ENCODE measurements around the gene ACKR3. TPM values are rescaled to one million over a fixed set of nuclear protein-coding genes. Genes with fewer than 3 reads are reported as not detected.

ACKR3 gene
- total and polyA plus RNA-seq, 2 donors (not counting 1 experiment from before 2014, with no cell fraction given): 0.17 to 1.5 TPM

GRCh38 chr2:236583621-236584203, 14.1 kb downstream of the ACKR3 start:
- no peak for DNase-seq (ENCODE audit: low read depth in 2 of 2)
- no peak overlapping the region for H3K9ac ChIP-seq (ENCODE audit: insufficient read depth, low read length)
- no peaks in the 10 kb centered on the region for H3K4me1 ChIP-seq (ENCODE audit: control insufficient read depth, extremely low read depth, insufficient read depth, low read length)
- no peak for TF ChIP-seq EZH2 (IDR thresholded peaks at IDR 0.05; ENCODE audit: low read length, missing control alignments)
- TF ChIP-seq CTCF (conservative IDR thresholded peaks at IDR 0.05 in 1 of 2, IDR thresholded peaks at IDR 0.05 in 1 of 2; ENCODE audit: low read depth in 1 of 2, low read length in 2 of 2): no peak
- H3K27me3 ChIP-seq (ENCODE audit: control insufficient read depth, insufficient read depth, low read length): no peaks in the 10 kb centered on the region
- H3K9me3 ChIP-seq (ENCODE audit: control insufficient read depth, insufficient read depth, low read depth, low read length): no peaks in the 10 kb centered on the region
- no peak overlapping the region for H3K4me2 ChIP-seq (ENCODE audit: extremely low read depth, insufficient read depth, low read length)
- H3K36me3 ChIP-seq (ENCODE audit: control insufficient read depth, insufficient read depth, low read length): no peaks in the 10 kb centered on the region
- no peaks in the 10 kb centered on the region for H3K79me2 ChIP-seq (ENCODE audit: control insufficient read depth, insufficient read depth, low read length)
- H4K20me1 ChIP-seq (ENCODE audit: control insufficient read depth, extremely low read depth, insufficient read depth, low read length): no peaks in the 10 kb centered on the region
- no peak overlapping the region for H3K4me3 ChIP-seq (replicated peaks in 1 of 4; ENCODE audit: control extremely low read depth in 1 of 4, insufficient read depth in 1 of 4, low read depth in 3 of 4, low read length in 4 of 4)
- no peak overlapping the region for H3K27ac ChIP-seq (ENCODE audit: insufficient read depth, low read length)
- no peak overlapping the region for H2AFZ ChIP-seq (ENCODE audit: low read length)

GRCh38 chr2:236584521-236585384, 15.1 kb downstream of the ACKR3 start:
- no peak overlapping the region for H3K27ac ChIP-seq (ENCODE audit: insufficient read depth, low read length)
- H3K4me3 ChIP-seq (replicated peaks in 1 of 4; ENCODE audit: control extremely low read depth in 1 of 4, insufficient read depth in 1 of 4, low read depth in 3 of 4, low read length in 4 of 4): no peak overlapping the region
- no peaks in the 10 kb centered on the region for H3K4me1 ChIP-seq (ENCODE audit: control insufficient read depth, extremely low read depth, insufficient read depth, low read length)
- no peak overlapping the region for H3K9ac ChIP-seq (ENCODE audit: insufficient read depth, low read length)
- H4K20me1 ChIP-seq (ENCODE audit: control insufficient read depth, extremely low read depth, insufficient read depth, low read length): no peaks in the 10 kb centered on the region
- H3K9me3 ChIP-seq (ENCODE audit: control insufficient read depth, insufficient read depth, low read depth, low read length): no peaks in the 10 kb centered on the region
- H2AFZ ChIP-seq (ENCODE audit: low read length): no peak overlapping the region
- H3K79me2 ChIP-seq (ENCODE audit: control insufficient read depth, insufficient read depth, low read length): no peaks in the 10 kb centered on the region
- TF ChIP-seq CTCF (conservative IDR thresholded peaks at IDR 0.05 in 1 of 2, IDR thresholded peaks at IDR 0.05 in 1 of 2; ENCODE audit: low read depth in 1 of 2, low read length in 2 of 2) (no peak), EZH2 (IDR thresholded peaks at IDR 0.05; ENCODE audit: low read length, missing control alignments) (no peak)
- H3K27me3 ChIP-seq (ENCODE audit: control insufficient read depth, insufficient read depth, low read length): no peaks in the 10 kb centered on the region
- no peaks in the 10 kb centered on the region for H3K36me3 ChIP-seq (ENCODE audit: control insufficient read depth, insufficient read depth, low read length)
- H3K4me2 ChIP-seq (ENCODE audit: extremely low read depth, insufficient read depth, low read length): no peak overlapping the region
- DNase-seq (ENCODE audit: low read depth in 2 of 2): no peak

- Histone ChIP-seq H3K36me3 (ENCODE audit: control insufficient read depth, insufficient read depth, low read length) (no peaks in the 10 kb centered on the region), H3K79me2 (ENCODE audit: control insufficient read depth, insufficient read depth, low read length) (no peaks in the 10 kb centered on the region), H3K9me3 (ENCODE audit: control insufficient read depth, insufficient read depth, low read depth, low read length) (no peaks in the 10 kb centered on the region), H2AFZ (ENCODE audit: low read length) (no peak overlapping the region), H3K27me3 (ENCODE audit: control insufficient read depth, insufficient read depth, low read length) (no peaks in the 10 kb centered on the region), H4K20me1 (ENCODE audit: control insufficient read depth, extremely low read depth, insufficient read depth, low read length) (no peaks in the 10 kb centered on the region), H3K27ac (ENCODE audit: insufficient read depth, low read length) (no peak overlapping the region), H3K9ac (ENCODE audit: insufficient read depth, low read length) (no peak overlapping the region), H3K4me2 (ENCODE audit: extremely low read depth, insufficient read depth, low read length) (no peak overlapping the region), H3K4me3 (replicated peaks in 1 of 4; ENCODE audit: control extremely low read depth in 1 of 4, insufficient read depth in 1 of 4, low read depth in 3 of 4, low read length in 4 of 4) (no peak overlapping the region), H3K4me1 (ENCODE audit: control insufficient read depth, extremely low read depth, insufficient read depth, low read length) (no peaks in the 10 kb centered on the region)
- DNase-seq (ENCODE audit: low read depth in 2 of 2): no peak
- TF ChIP-seq CTCF (conservative IDR thresholded peaks at IDR 0.05 in 1 of 2, IDR thresholded peaks at IDR 0.05 in 1 of 2; ENCODE audit: low read depth in 1 of 2, low read length in 2 of 2) (no peak), EZH2 (IDR thresholded peaks at IDR 0.05; ENCODE audit: low read length, missing control alignments) (no peak)
Measured at GRCh38 chr2:236585966-236586365, 16.3 kb downstream of the ACKR3 start.
